IPS-18a (cell line): ENCODE measurements around the gene POU6F2.
"Not testable (repeated sequence)": the region's sequence is repeated elsewhere in the genome, so short reads cannot be mapped to it uniquely, and the experiment has no call there.

Experiments used
- H3K27ac ChIP-seq: one replicate; pipeline ENCODE4 v1.5.1; 2013; ENCODE audit warnings: low read length
- H3K27me3 ChIP-seq: one replicate; pipeline ENCODE4 v1.6.1; 2013; ENCODE audit warnings: mild to moderate bottlenecking, low read length; ENCODE audit not compliant: control insufficient read depth, insufficient read depth
- H3K36me3 ChIP-seq: one replicate; pipeline ENCODE4 v1.6.1; 2013; ENCODE audit warnings: low read depth, low read length; ENCODE audit not compliant: control insufficient read depth
- H3K4me1 ChIP-seq: one replicate; pipeline ENCODE4 v1.6.1; 2013; ENCODE audit warnings: low read depth, low read length; ENCODE audit not compliant: control insufficient read depth
- H3K4me3 ChIP-seq: one replicate; pipeline ENCODE4 v1.5.1; 2013; ENCODE audit warnings: low read length
- H3K9ac ChIP-seq: one replicate; pipeline ENCODE4 v1.6.1; 2013; ENCODE audit warnings: mild to moderate bottlenecking, low read length, moderate library complexity
- H3K9me3 ChIP-seq: one replicate; pipeline ENCODE4 v1.6.1; 2013; ENCODE audit warnings: low read depth, low read length; ENCODE audit not compliant: control insufficient read depth

POU6F2 gene

GRCh38 chr7:39001595-39001994, 23.9 kb downstream of the POU6F2 start:
- H3K9me3 ChIP-seq, result no peaks in the 10 kb centered on the region
- no peak overlapping the region for H3K27ac ChIP-seq
- no peaks in the 10 kb centered on the region for H3K27me3 ChIP-seq
- H3K4me3 ChIP-seq, result no peak overlapping the region
- peaks cover 3% of the 10 kb centered on the region for H3K4me1 ChIP-seq
- no peaks in the 10 kb centered on the region for H3K36me3 ChIP-seq
- no peak overlapping the region for H3K9ac ChIP-seq

DNA sequence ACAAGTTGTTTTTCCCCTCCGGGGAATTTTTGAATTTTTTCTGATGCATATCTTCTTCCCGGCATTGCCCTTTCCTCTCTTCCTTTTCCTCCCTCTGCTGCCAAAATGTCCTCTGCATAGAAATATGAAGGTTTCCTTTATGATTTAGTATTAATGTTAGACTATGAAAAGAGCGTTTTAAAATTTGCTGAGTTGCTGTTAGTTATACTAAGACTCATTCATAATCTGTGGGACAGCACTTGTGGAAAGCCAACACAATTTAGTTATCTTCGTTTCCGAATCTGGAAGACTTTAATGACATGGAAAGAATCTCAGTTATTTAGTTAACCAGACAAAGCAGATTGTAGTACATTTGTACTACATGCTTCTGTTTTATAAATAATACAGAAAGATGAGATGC, 25.0 kb downstream of the POU6F2 start:
- H3K4me1 ChIP-seq, result peaks cover 3% of the 10 kb centered on the region
- H3K27me3 ChIP-seq, result no peaks in the 10 kb centered on the region
- no peak overlapping the region for H3K9ac ChIP-seq
- no peak overlapping the region for H3K4me3 ChIP-seq
- H3K27ac ChIP-seq, result no peak overlapping the region
- no peaks in the 10 kb centered on the region for H3K9me3 ChIP-seq
- no peaks in the 10 kb centered on the region for H3K36me3 ChIP-seq

GRCh38 chr7:39005036-39005435, 27.3 kb downstream of the POU6F2 start:
- Histone ChIP-seq H3K27ac (no peak overlapping the region), H3K4me3 (no peak overlapping the region), H3K9ac (no peak overlapping the region), H3K9me3 (no peaks in the 10 kb centered on the region), H3K36me3 (no peaks in the 10 kb centered on the region), H3K27me3 (no peaks in the 10 kb centered on the region), H3K4me1 (peaks cover 3% of the 10 kb centered on the region)

GRCh38 chr7:39005461-39005860, 27.8 kb downstream of the POU6F2 start:
- Histone ChIP-seq H3K27ac (no peak overlapping the region), H3K27me3 (no peaks in the 10 kb centered on the region), H3K4me3 (no peak overlapping the region), H3K36me3 (no peaks in the 10 kb centered on the region), H3K9ac (no peak overlapping the region), H3K4me1 (peaks cover 3% of the 10 kb centered on the region), H3K9me3 (no peaks in the 10 kb centered on the region)

DNA sequence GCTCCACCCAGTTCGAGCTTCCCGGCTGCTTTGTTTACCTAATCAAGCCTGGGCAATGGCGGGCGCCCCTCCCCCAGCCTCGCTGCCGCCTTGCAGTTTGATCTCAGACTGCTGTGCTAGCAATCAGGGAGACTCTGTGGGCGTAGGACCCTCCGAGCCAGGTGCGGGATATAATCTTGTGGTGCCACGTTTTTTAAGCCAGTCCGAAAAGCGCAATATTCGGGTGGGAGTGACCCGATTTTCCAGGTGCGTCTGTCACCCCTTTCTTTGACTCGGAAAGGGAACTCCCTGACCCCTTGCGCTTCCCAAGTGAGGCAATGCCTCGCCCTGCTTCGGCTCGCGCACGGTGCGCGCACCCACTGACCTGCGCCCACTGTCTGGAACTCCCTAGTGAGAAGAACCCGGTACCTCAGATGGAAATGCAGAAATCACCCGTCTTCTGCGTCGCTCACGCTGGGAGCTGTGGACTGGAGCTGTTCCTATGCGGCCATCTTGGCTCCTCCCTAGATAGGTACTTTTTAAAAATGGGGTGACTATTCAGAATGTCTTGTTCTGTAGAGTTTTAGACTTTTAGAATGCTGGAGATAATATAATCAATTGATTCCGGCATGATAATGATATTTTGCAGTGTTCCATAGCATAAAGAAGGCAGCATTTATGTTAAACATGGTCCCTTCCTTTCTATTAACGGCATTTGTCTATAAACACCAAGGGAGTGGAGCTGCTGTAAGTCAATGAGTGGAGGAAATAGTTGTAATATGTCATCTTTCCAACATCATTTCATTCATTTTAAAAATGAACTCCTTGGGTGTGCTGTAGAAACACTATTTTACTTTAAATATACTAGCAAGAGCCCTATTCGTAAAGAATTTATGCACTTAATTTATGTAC, 35.6 kb downstream of the POU6F2 start:
- Histone ChIP-seq H3K4me3 (peak overlapping the region; percentile 66), H3K9ac (peak overlapping the region; percentile 54)
- H3K27ac ChIP-seq, H3K9me3 ChIP-seq, H3K36me3 ChIP-seq, H3K4me1 ChIP-seq, H3K27me3 ChIP-seq: not testable (repeated sequence)

DNA sequence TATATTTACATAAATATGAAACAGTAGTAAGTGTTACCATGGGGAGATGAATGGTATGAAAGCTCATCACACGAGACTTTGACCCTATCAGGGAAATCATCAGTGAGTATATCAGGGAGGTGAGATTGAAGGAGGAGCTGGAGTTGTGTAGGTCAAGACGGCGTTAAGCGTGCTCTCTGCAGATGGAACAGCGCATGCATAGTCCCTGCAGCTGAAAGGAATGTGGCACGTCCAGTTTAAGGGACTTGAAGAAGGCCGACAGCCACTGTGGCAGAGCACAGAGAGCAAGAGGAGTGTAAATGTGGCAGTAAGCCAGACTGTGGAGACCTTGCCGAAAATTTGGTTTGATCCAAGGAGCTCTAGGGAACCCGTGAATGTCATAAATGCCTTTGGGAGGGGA, 38.9 kb downstream of the POU6F2 start:
- H3K4me3 ChIP-seq, result no peak overlapping the region
- H3K27ac ChIP-seq, result no peak overlapping the region
- H3K9me3 ChIP-seq, result no peaks in the 10 kb centered on the region
- H3K9ac ChIP-seq, result no peak overlapping the region
- H3K4me1 ChIP-seq, result peaks cover 3% of the 10 kb centered on the region
- H3K27me3 ChIP-seq, result no peaks in the 10 kb centered on the region
- H3K36me3 ChIP-seq, result no peaks in the 10 kb centered on the region

DNA sequence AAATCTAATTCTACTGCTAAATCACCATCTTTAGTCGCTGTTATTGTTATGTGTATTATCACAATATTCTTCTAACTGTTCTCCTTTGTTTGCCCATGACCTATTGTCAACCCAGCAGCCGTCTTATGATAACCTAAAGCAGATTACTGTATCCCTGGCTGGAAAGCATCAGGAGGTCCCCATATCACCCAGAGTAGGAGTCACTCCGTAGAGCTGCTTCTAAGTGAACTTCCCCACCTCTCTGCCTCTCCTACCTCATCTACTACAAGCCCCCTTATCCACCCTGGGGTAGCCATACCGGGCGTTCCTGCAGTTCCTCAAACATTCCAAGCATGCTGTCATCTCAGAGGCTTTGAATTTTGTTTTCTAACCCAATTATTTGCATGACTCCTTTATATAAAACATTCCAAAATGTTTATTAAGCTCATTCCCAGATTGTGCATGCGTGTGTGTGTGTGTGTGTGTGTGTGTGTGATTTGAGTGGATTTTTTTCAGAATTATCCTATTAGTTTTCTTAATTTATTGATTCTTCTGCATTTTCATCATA, 39.7 kb downstream of the POU6F2 start:
- Histone ChIP-seq H3K9me3 (no peaks in the 10 kb centered on the region), H3K4me3 (no peak overlapping the region), H3K4me1 (peaks cover 3% of the 10 kb centered on the region), H3K36me3 (no peaks in the 10 kb centered on the region), H3K27ac (no peak overlapping the region), H3K9ac (no peak overlapping the region), H3K27me3 (no peaks in the 10 kb centered on the region)

DNA sequence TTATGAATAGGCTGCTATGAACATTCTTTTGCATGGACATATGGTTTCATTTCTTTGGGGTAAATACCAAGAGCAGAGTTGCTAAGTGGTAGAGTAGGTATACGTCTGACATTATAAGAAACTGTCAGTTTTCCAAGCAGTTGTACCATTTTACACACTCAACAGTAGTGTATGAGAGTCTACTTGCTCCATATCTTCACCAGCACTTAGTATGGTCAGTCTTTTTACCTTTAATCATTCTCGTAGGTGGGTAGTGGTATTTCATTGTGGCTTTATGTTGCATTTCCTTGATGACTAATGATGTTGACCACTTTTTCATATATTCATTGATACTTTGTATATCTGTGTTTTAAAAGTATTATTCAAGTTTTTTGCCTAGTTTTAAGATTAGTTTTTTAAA, 45.1 kb downstream of the POU6F2 start:
- H3K4me1 ChIP-seq, result peaks cover 7% of the 10 kb centered on the region
- H3K9ac ChIP-seq, result no peak overlapping the region
- H3K27ac ChIP-seq, result no peak overlapping the region
- H3K27me3 ChIP-seq, result no peaks in the 10 kb centered on the region
- no peaks in the 10 kb centered on the region for H3K36me3 ChIP-seq
- no peak overlapping the region for H3K4me3 ChIP-seq
- peaks cover 6% of the 10 kb centered on the region for H3K9me3 ChIP-seq

DNA sequence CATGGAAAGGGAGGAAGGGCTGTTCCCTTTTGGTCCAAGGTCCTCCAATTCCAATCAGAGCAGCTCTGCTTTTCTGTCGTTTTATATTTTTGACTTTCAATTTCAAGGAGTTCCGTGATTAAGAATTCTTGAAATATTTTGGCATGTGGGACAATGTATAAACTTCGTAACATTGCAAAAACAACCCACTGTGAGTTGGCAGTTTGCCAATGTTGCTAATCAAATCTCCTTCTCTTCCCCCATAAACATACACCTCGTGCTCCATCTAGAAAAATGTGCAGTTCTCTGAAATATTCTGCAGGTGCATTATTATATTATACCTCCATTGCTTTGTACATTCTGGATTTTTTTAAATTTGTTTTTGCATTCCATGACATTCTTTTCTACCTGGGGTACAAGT, 49.8 kb downstream of the POU6F2 start:
- Histone ChIP-seq H3K9ac (no peak overlapping the region), H3K9me3 (peaks cover 5% of the 10 kb centered on the region), H3K4me1 (peaks cover 10% of the 10 kb centered on the region), H3K27me3 (no peaks in the 10 kb centered on the region), H3K4me3 (no peak overlapping the region), H3K36me3 (no peaks in the 10 kb centered on the region), H3K27ac (no peak overlapping the region)

DNA sequence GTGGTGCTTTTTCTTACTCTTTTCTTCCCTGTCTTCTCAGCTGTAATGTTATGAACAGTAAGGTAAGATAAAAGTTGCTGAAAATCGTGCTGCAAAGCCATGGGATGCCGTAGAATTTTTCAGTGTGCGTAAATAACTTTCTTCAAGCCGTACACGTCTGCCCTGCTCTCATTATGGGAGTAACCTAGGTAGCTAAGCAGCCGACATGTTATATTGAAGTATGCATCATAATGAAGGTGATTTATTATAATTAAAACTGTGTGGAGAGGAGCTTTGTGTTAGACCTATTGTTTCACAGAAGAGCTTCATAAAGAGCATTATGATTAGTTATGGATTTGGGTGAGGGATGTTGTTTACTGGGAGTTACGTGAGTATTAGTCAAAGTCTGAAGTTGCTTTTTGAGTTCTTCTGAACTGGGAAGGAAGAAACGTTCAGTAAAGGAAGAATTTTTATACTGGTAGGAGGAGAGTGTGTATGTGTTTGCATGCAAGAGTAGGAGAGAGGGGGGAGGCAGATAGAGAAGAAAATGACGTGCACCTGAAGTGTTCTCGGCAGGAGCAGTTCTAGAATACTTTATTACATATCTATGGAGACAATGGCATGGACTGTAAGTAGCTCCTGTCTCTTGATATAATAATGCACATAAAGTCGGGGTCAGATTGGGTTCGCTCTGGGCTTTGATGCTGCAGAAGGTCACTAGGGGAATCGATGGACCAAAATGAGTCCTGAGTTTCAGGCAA, 56.3 kb downstream of the POU6F2 start:
- no peaks in the 10 kb centered on the region for H3K36me3 ChIP-seq
- no peak overlapping the region for H3K9ac ChIP-seq
- no peaks in the 10 kb centered on the region for H3K27me3 ChIP-seq
- H3K27ac ChIP-seq, result no peak overlapping the region
- H3K4me3 ChIP-seq, result no peak overlapping the region
- H3K9me3 ChIP-seq, result no peaks in the 10 kb centered on the region
- H3K4me1 ChIP-seq, result peaks cover 17% of the 10 kb centered on the region

GRCh38 chr7:39035156-39035555, 57.4 kb downstream of the POU6F2 start:
- Histone ChIP-seq H3K36me3 (no peaks in the 10 kb centered on the region), H3K27ac (no peak overlapping the region), H3K9me3 (no peaks in the 10 kb centered on the region), H3K4me3 (peak overlapping the region; percentile 39), H3K27me3 (no peaks in the 10 kb centered on the region), H3K4me1 (peaks cover 17% of the 10 kb centered on the region), H3K9ac (peak overlapping the region; percentile 40)
